HepG2 (cell line): ENCODE measurements around the gene KRTAP4-7.

ENCODE experiments used
- DPF2 ChIP-seq: sonication (generic); formaldehyde crosslinking; IDR thresholded peaks from 2 replicates; pipeline ENCODE4 v1.4.0; 2020; ENCODE audit warnings: mild to moderate bottlenecking, low read depth, missing genetic modification reagents, borderline replicate concordance
- EP300 ChIP-seq, 3 experiments: sonication (generic) in 1 of 3; formaldehyde crosslinking in 1 of 3; IDR thresholded peaks; 2 replicates each; pipeline versions ENCODE4 v1.5.1 to v1.6.1; 2011 to 2020; ENCODE audit warnings: low read depth in 2 of 3, low read length in 2 of 3, borderline replicate concordance in 1 of 3, improper control_type of control experiment in 1 of 3, mild to moderate bottlenecking in 1 of 3, missing genetic modification reagents in 1 of 3, moderate library complexity in 1 of 3
- ZFP91 ChIP-seq: sonication (generic); formaldehyde crosslinking; IDR thresholded peaks from 2 replicates; pipeline ENCODE4 v1.9.0; 2022; ENCODE audit warnings: missing genetic modification reagents, mild to moderate bottlenecking, borderline replicate concordance
- ZNF274 ChIP-seq: sonication (generic); formaldehyde crosslinking; IDR thresholded peaks from 2 replicates; pipeline ENCODE4 v1.5.1; 2020; ENCODE audit warnings: mild to moderate bottlenecking, missing genetic modification reagents
- ZNF629 ChIP-seq: sonication (generic); formaldehyde crosslinking; conservative IDR thresholded peaks from 2 replicates; pipeline ENCODE4 v1.5.0; 2020; ENCODE audit warnings: missing genetic modification reagents

GRCh38 chr17:41098481-41098880, 14.5 kb downstream of the KRTAP4-7 start:
- TF ChIP-seq ZNF629 (CRISPR knock-in tag) (no peak), DPF2 (no peak), ZFP91 (CRISPR knock-in tag) (no peak), EP300 (IDR thresholded peaks at IDR 0.05; ENCODE audit: low read depth in 2 of 2, low read length in 2 of 2) (no peak), EP300 (CRISPR knock-in tag; IDR thresholded peaks at IDR 0.05; ENCODE audit: borderline replicate concordance) (no peak), ZNF274 (CRISPR knock-in tag) (no peak)
